ENCODE measurements around the gene PTBP3. TPM values are rescaled to one million over a fixed set of nuclear protein-coding genes. Genes with fewer than 3 reads are reported as not detected.
"Not testable (repeated sequence)": the region's sequence is repeated elsewhere in the genome, so short reads cannot be mapped to it uniquely, and the experiment has no call there.

The PTBP3 gene
- total RNA-seq, 2 donors from 2014 or later: 77.7 to 91.8 TPM

GRCh38 chr9:112224401-112225289 lies 108.8 kb downstream of the PTBP3 start:
- H3K27ac Mint-ChIP-seq: no peak overlapping the region
- H3K36me3 Mint-ChIP-seq: peaks cover 6 to 11% of the 10 kb centered on the region in 2 donors

GRCh38 chr9:112218908-112219307 lies 114.5 kb downstream of the PTBP3 start:
- H3K36me3 Mint-ChIP-seq: peaks cover 1 to 7% of the 10 kb centered on the region in 2 donors

More at GRCh38 chr9:112224401-112225289, 108.8 kb downstream of the PTBP3 start:
- ATAC-seq (peak; percentile 68 to 91), DNase-seq (ENCODE audit: low spot score in 2 of 2) (no peak)
- H3K9me3 Mint-ChIP-seq: no peaks in the 10 kb centered on the region

DNA sequence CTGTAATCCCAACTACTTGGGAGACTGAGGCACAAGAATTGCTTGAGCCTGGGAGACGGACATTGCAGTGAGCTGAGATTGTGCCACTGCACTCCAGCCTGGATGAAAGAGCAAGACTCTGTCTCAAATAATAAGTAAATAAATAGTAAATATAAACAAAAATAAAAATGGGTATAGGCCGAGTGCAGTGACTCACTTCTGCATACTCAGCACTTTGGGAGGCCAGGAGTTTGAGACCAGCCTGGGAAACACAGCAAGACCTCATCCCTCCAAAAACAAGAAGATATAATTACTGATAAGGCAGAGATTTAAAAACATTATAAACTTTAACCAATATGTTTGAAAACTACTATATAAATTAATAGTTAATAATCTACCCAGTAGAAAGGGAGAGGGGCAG lies 120.5 kb downstream of the PTBP3 start:
- DNase-seq (ENCODE audit: low spot score in 2 of 2): no peak
- no peak for ATAC-seq
- H3K9me3 Mint-ChIP-seq: peaks cover 11 to 12% of the 10 kb centered on the region in 2 donors
- H3K27ac Mint-ChIP-seq: no peak overlapping the region
- peaks cover 36 to 52% of the 10 kb centered on the region in 2 donors for H3K36me3 Mint-ChIP-seq

More at GRCh38 chr9:112218908-112219307, 114.5 kb downstream of the PTBP3 start:
- Mint-ChIP-seq H3K9me3 (no peaks in the 10 kb centered on the region), H3K27ac (no peak overlapping the region)
- ATAC-seq (peak; percentile 89 to 96), DNase-seq (ENCODE audit: low spot score in 2 of 2) (no peak)

DNA sequence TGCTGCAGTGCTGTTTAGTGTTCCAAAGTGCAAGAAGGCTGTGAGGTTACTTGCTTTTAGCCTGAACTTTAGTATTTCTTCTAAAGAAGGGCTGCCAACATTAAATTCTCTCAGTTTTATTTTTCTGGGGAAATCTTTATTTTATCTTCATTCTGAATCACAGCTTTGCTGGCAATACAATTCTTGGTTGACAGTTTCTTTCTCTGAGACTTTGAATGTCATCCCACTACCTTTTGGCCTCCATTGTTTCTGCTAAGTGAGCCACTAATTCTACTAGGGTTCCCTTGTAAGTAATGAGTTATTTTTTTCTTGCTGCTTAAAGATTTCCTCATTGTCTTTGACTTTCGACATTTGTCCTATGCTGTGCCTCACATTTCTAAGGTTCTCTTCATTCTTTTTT lies 126.0 kb downstream of the PTBP3 start:
- Mint-ChIP-seq H3K36me3 (peaks cover 47 to 70% of the 10 kb centered on the region in 2 donors), H3K9me3 (peaks cover 16 to 22% of the 10 kb centered on the region in 2 donors), H3K27ac (no peak overlapping the region)
- ATAC-seq (no peak), DNase-seq (ENCODE audit: low spot score in 2 of 2) (no peak)

GRCh38 chr9:112203536-112203935 lies 129.9 kb downstream of the PTBP3 start:
- H3K9me3 Mint-ChIP-seq: peaks cover 14 to 21% of the 10 kb centered on the region in 2 donors
- DNase-seq (ENCODE audit: low spot score in 2 of 2) (no peak), ATAC-seq (no peak)
- H3K27ac Mint-ChIP-seq: no peak overlapping the region
- H3K36me3 Mint-ChIP-seq: peaks cover 22 to 34% of the 10 kb centered on the region in 2 donors

- peaks cover 3 to 12% of the 10 kb centered on the region in 2 donors for H3K9me3 Mint-ChIP-seq
These were observed 132.7 kb downstream of the PTBP3 start for GRCh38 chr9:112200711-112201110.

DNA sequence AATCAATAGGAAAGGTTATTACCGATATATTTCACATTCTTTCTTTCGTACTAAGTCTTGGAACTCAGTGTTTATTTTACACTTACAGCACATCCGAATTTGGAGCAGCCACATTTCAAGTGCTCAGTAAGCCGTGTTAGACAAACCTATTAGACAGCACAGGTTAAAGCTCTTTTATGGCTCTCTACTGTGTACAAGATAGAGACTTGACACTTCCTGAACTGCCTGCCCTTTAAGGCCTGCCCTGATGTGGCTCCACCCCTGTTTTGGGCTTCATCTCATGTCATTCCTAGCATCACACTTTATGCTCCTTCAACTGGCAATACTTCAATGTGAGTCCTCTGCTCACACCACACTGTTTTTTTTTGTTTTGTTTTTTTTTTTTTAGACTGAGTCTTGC lies 134.8 kb downstream of the PTBP3 start:
- H3K36me3 Mint-ChIP-seq: peaks cover 0 to 7% of the 10 kb centered on the region in 2 donors
- ATAC-seq (no peak), DNase-seq (ENCODE audit: low spot score in 2 of 2) (no peak)
- no peak overlapping the region for H3K27ac Mint-ChIP-seq
- H3K9me3 Mint-ChIP-seq: peaks cover 3 to 4% of the 10 kb centered on the region in 2 donors

More at GRCh38 chr9:112200711-112201110, 132.7 kb downstream of the PTBP3 start:
- Mint-ChIP-seq H3K27ac (no peak overlapping the region), H3K36me3 (peaks cover 11 to 16% of the 10 kb centered on the region in 2 donors)
- no peak for ATAC-seq
- no peak for DNase-seq (ENCODE audit: low spot score in 2 of 2)

DNA sequence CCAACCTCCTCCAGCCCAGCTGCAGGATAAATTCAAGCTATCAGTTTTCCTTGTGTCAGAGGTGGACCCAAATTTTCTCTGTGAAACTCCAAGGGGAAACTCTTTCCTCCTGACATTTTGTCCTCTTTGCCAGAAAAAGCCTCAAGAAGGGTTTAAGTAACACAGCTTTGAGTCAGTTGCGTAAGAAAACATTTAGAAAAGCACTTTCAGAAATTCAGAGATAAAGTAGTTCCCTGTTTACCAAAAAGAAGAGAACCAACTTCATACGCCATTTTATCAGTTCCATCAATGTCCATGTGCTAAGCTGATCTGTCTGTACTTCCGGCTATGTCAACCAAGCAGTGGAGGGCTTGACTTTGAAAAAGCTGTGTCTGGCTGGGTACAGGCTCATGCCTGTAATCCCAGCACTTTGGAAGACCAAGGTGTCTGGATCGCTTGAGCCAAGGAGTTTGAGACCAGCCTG lies 138.4 kb downstream of the PTBP3 start:
- H3K36me3 Mint-ChIP-seq: peaks cover 0 to 10% of the 10 kb centered on the region in 2 donors
- DNase-seq (ENCODE audit: low spot score in 2 of 2) (no peak), ATAC-seq (no peak)
- no peaks in the 10 kb centered on the region for H3K9me3 Mint-ChIP-seq
- peak overlapping the region in 1 of 2 donors; percentile 72 for H3K27ac Mint-ChIP-seq

DNA sequence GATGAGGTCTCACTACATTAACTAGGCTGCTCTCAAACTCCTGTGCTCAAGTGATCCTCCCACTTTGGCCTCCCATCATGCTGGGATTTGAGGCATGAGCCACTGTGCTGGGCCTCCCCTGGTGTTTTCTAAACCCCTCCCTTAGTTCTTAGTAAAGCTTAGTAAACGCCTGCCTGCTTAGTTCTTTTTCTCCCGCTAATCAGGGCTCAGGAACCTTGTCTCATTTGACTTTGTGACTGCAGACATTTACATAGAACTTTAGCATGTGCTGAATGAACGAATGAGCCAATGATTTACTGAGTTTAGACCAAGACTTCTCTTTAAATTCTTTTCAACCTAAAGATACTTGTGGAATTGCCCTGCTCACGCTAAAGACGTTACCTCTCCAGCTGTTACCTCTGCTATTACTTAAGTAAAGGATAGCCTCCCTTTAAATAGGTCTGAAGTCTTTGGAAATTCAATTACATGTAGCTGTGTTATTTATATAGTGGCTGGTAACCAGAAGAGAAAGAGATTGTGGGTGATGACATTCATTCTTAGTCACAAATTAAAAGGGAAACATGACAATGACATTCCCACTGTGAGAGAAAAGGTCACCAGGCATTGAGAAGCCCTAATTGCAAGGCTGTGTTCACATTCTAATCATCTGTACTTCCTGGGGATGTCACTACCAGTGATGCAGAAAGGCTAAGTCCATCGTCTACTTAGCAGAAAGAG lies 139.7 kb downstream of the PTBP3 start:
- peaks cover 0 to 10% of the 10 kb centered on the region in 2 donors for H3K36me3 Mint-ChIP-seq
- no peaks in the 10 kb centered on the region for H3K9me3 Mint-ChIP-seq
- H3K27ac Mint-ChIP-seq: no peak overlapping the region
- ATAC-seq (peak in 1 of 2 donors; percentile 36), DNase-seq (ENCODE audit: low spot score in 2 of 2) (no peak)

DNA sequence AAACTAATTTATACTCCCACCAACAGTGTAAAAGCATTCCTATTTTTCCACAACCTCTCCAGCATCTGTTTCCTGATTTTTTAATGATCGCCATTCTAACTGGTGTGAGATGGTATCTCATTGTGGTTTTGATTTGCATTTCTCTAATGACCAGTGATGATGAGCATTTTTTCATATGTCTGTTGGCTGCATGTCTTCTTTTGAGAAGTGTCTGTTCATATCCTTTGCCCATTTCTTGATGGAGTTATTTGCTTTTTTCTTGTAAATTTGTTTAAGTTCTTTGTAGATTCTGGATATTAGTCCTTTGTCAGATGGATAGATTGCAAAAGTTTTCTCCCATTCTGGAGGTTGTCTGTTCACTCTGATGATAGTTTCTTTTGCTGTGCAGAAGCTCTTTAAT lies 143.1 kb downstream of the PTBP3 start:
- not testable (repeated sequence) for H3K27ac Mint-ChIP-seq, ATAC-seq

GRCh38 chr9:112188884-112189283 lies 144.5 kb downstream of the PTBP3 start:
- DNase-seq (ENCODE audit: low spot score in 2 of 2): no peak
- no peaks in the 10 kb centered on the region for H3K9me3 Mint-ChIP-seq
- no peak overlapping the region for H3K27ac Mint-ChIP-seq

More for the DNA sequence above, 143.1 kb downstream of the PTBP3 start:
- not testable (repeated sequence) for H3K9me3 Mint-ChIP-seq; DNase-seq (ENCODE audit: low spot score in 2 of 2)
- peaks cover 0 to 10% of the 10 kb centered on the region in 2 donors for H3K36me3 Mint-ChIP-seq

GRCh38 chr9:112187404-112187803 lies 146.0 kb downstream of the PTBP3 start:
- Mint-ChIP-seq H3K36me3 (peaks cover 5 to 24% of the 10 kb centered on the region in 2 donors), H3K9me3 (peaks cover 7 to 8% of the 10 kb centered on the region in 2 donors), H3K27ac (no peak overlapping the region)
- DNase-seq (ENCODE audit: low spot score in 2 of 2): no peak
- no peak for ATAC-seq

More at GRCh38 chr9:112188884-112189283, 144.5 kb downstream of the PTBP3 start:
- ATAC-seq: no peak
- H3K36me3 Mint-ChIP-seq: peaks cover 0 to 10% of the 10 kb centered on the region in 2 donors

- no peak for DNase-seq (ENCODE audit: low spot score in 2 of 2)
- peaks cover 5 to 26% of the 10 kb centered on the region in 2 donors for H3K36me3 Mint-ChIP-seq
- H3K27ac Mint-ChIP-seq: no peak overlapping the region
- no peak for ATAC-seq
- peaks cover 9 to 10% of the 10 kb centered on the region in 2 donors for H3K9me3 Mint-ChIP-seq
These were observed 146.7 kb downstream of the PTBP3 start for GRCh38 chr9:112186695-112187094.

- H3K36me3 Mint-ChIP-seq: peaks cover 5 to 16% of the 10 kb centered on the region in 2 donors
- H3K9me3 Mint-ChIP-seq: peaks cover 9 to 10% of the 10 kb centered on the region in 2 donors
- no peak overlapping the region for H3K27ac Mint-ChIP-seq
- no peak for ATAC-seq
- DNase-seq (ENCODE audit: low spot score in 2 of 2): no peak
These were observed 148.5 kb downstream of the PTBP3 start for GRCh38 chr9:112184946-112185345.

- ATAC-seq (no peak), DNase-seq (ENCODE audit: low spot score in 2 of 2) (no peak)
- H3K27ac Mint-ChIP-seq: no peak overlapping the region
- peaks cover 5 to 16% of the 10 kb centered on the region in 2 donors for H3K36me3 Mint-ChIP-seq
- peaks cover 9 to 10% of the 10 kb centered on the region in 2 donors for H3K9me3 Mint-ChIP-seq
These were observed 149.2 kb downstream of the PTBP3 start for GRCh38 chr9:112184221-112184620.

DNA sequence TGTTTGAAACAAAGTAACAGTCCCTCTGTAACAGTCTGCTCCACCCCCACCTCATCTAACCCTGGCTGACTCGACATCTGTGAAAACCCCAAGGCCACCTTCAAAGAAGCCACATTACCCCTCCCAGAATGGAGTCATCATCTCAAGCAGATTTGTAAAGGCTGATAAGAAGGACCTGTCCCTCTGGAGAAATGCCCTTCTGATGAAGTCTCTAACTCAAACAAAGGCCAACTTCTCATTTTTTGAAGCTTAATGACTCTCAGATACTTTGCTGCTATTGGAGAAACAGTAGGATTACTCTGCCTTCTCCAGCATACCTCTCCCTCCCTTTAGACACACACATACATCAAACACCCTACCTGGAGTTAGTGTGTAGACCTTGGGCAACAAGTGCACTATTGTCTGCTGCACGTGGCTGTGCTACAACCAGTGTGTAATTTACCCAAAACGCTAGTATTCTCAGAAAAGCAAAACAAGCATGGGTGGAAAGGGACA lies 153.0 kb downstream of the PTBP3 start:
- Mint-ChIP-seq H3K27ac (peak overlapping the region in 1 of 2 donors; percentile 53), H3K9me3 (peaks cover 9 to 10% of the 10 kb centered on the region in 2 donors), H3K36me3 (peaks cover 5 to 16% of the 10 kb centered on the region in 2 donors)
- ATAC-seq (peak; percentile 90 to 97), DNase-seq (ENCODE audit: low spot score in 2 of 2) (peak; percentile 40 to 60)
